ENCODE data around the gene KLHL29.

- TF ChIP-seq POLR2A (IDR thresholded peaks at IDR 0.05) (no peak), CTCF (IDR thresholded peaks at IDR 0.05) (no peak)
Observed at GRCh38 chr2:23375448-23375847, 9.5 kb upstream of the KLHL29 start.
